ENCODE data around the gene PRELID2. TPM values are rescaled to one million over a fixed set of nuclear protein-coding genes. Genes with fewer than 3 reads are reported as not detected.

Gene PRELID2
- total RNA-seq, 1 donor from 2014 or later, result 23.5 TPM

DNA sequence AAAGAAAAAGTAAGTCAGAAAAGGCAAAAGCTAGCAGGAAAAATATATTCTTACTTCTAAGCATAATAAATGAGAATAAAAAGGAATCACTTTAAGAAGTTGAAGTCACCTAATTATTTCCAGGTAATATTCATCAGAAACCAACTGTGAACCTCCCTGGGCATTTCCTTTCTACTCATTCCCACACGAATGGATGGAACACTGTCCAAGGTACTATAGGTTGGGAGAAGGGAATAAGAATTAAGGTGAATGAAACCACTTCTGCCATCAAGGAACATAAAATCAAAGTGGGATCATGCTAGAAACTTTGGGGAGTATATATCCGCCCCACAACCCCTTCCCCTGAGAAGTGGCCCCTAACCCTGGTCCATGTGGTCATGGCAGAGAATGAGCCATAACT, 41.6 kb downstream of the PRELID2 start:
- no peaks in the 10 kb centered on the region for H3K9me3 ChIP-seq
- H3K27me3 ChIP-seq, result no peaks in the 10 kb centered on the region
- H3K4me3 ChIP-seq, result no peak overlapping the region
- TF ChIP-seq CTCF (IDR thresholded peaks at IDR 0.05), result no peak
- no peaks in the 10 kb centered on the region for H3K4me1 ChIP-seq
- peaks cover 0 to 8% of the 10 kb centered on the region in 2 donors for H3K36me3 ChIP-seq
- no peak for DNase-seq (ENCODE audit: low spot score in 2 of 2)
- intact Hi-C loops (cut with DNase I), result no loop called here
- no peak overlapping the region for H3K27ac ChIP-seq

DNA sequence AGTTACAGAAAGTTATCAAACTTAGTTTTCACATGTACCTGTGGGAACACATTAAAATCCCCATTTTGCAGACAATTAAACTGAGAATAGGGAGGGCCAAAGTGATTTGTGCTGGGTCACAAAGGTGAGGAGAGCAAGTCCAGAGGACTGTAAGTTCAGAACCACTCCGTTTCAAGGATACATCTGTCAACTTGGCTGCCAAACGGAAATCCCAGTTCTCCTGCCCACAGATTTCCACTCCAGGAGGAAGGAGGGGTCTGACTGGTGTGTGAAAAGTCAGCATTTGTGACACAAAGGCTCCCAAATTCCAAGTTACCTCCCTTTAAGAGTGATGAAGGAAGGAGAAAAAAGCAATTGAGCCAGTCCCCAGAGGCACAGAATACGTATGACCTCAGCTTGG, 42.3 kb downstream of the PRELID2 start:
- no peak for TF ChIP-seq CTCF (IDR thresholded peaks at IDR 0.05)
- intact Hi-C loops (cut with DNase I), result no loop called here

GRCh38 chr5:145791866-145792265, 43.3 kb downstream of the PRELID2 start:
- DNase-seq (ENCODE audit: low spot score in 2 of 2), result no peak
- no peak for TF ChIP-seq CTCF (IDR thresholded peaks at IDR 0.05)
- Histone ChIP-seq H3K9me3 (no peaks in the 10 kb centered on the region), H3K27me3 (no peaks in the 10 kb centered on the region), H3K4me1 (no peaks in the 10 kb centered on the region), H3K4me3 (no peak overlapping the region), H3K36me3 (peaks cover 0 to 8% of the 10 kb centered on the region in 2 donors), H3K27ac (no peak overlapping the region)
- intact Hi-C loops (cut with DNase I), result no loop called here

More for the DNA sequence above, 42.3 kb downstream of the PRELID2 start:
- DNase-seq (ENCODE audit: low spot score in 2 of 2), result no peak
- H3K27ac ChIP-seq, result no peak overlapping the region
- H3K27me3 ChIP-seq, result no peaks in the 10 kb centered on the region
- H3K4me1 ChIP-seq, result no peaks in the 10 kb centered on the region
- no peaks in the 10 kb centered on the region for H3K9me3 ChIP-seq
- H3K4me3 ChIP-seq, result no peak overlapping the region
- H3K36me3 ChIP-seq, result peaks cover 0 to 8% of the 10 kb centered on the region in 2 donors

DNA sequence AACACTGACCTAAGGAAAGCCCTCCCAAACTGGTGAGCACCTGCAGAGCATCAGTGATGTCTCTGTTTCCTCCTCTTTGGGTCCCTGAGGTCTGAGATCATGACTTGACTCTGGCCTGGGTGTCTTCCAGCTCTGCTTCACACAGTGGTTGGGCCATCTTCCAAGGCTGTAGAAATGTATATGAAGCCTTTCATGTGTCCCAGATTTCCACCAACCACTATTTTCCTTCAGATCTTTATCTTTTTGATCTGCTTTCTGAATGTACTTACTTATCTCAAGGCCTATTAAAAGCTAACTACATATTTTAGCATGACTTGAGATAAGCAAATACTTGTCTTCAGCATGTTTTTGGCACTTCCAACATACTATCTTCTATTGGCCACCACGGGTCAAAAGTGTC, 47.1 kb downstream of the PRELID2 start:
- no peak for DNase-seq (ENCODE audit: low spot score in 2 of 2)
- Histone ChIP-seq H3K36me3 (peaks cover 0 to 3% of the 10 kb centered on the region in 2 donors), H3K4me3 (no peak overlapping the region), H3K9me3 (no peaks in the 10 kb centered on the region), H3K27me3 (no peaks in the 10 kb centered on the region), H3K27ac (no peak overlapping the region), H3K4me1 (no peaks in the 10 kb centered on the region)
- intact Hi-C loops (cut with DNase I), result no loop called here
- TF ChIP-seq CTCF (IDR thresholded peaks at IDR 0.05), result no peak

- no peak overlapping the region for H3K27ac ChIP-seq
- no peak for DNase-seq (ENCODE audit: low spot score in 2 of 2)
- peaks cover 0 to 8% of the 10 kb centered on the region in 2 donors for H3K36me3 ChIP-seq
- no peak for TF ChIP-seq CTCF (IDR thresholded peaks at IDR 0.05)
- no peak overlapping the region for H3K4me3 ChIP-seq
- no peaks in the 10 kb centered on the region for H3K27me3 ChIP-seq
- intact Hi-C loops (cut with DNase I), result no loop called here
- no peaks in the 10 kb centered on the region for H3K9me3 ChIP-seq
- no peaks in the 10 kb centered on the region for H3K4me1 ChIP-seq
Measured at GRCh38 chr5:145787507-145787906, 47.6 kb downstream of the PRELID2 start.

GRCh38 chr5:145787001-145787400, 48.1 kb downstream of the PRELID2 start:
- peaks cover 0 to 11% of the 10 kb centered on the region in 2 donors for H3K36me3 ChIP-seq
- no peak overlapping the region for H3K27ac ChIP-seq
- no peak overlapping the region for H3K4me3 ChIP-seq
- no peaks in the 10 kb centered on the region for H3K9me3 ChIP-seq
- TF ChIP-seq CTCF (IDR thresholded peaks at IDR 0.05), result no peak
- intact Hi-C loops (cut with DNase I), result no loop called here
- H3K4me1 ChIP-seq, result no peaks in the 10 kb centered on the region
- no peaks in the 10 kb centered on the region for H3K27me3 ChIP-seq
- DNase-seq (ENCODE audit: low spot score in 2 of 2), result no peak

Measured in ascending aorta (tissue), 2 donors.